SH-SY5Y (cell line): ENCODE measurements around the gene ASB8.

Experiments used
- GATA2 ChIP-seq: IDR thresholded peaks from 2 replicates; pipeline ENCODE4 v1.6.1; 2011; ENCODE audit warnings: mild to moderate bottlenecking, low read depth, low read length
- GATA3 ChIP-seq: IDR thresholded peaks from 2 replicates; pipeline ENCODE4 v1.6.1; 2011; ENCODE audit warnings: low read depth, mild to moderate bottlenecking, low read length, moderate library complexity

GRCh38 chr12:48156652-48157017, 680 bp downstream of the ASB8 start:
- TF ChIP-seq GATA2: no peak
- no peak for TF ChIP-seq GATA3
